ENCODE measurements around the gene UGT2B10. TPM values are rescaled to one million over a fixed set of nuclear protein-coding genes. Genes with fewer than 3 reads are reported as not detected.
"Not testable (repeated sequence)": the region's sequence is repeated elsewhere in the genome, so short reads cannot be mapped to it uniquely, and the experiment has no call there.

Gene UGT2B10
- total RNA-seq: not detected
- under 1 TPM in 2 of 8 donors, not detected in 6; 0.26 to 0.28 TPM for polyA plus RNA-seq (ENCODE audit: insufficient read depth in 1 of 8, insufficient read length in 8 of 8, low replicate concordance in 1 of 8)
- long read RNA-seq, donor 1: 0 reads
- long read RNA-seq, donor 2: 0 reads
- long read RNA-seq, donor 3: 0 reads
- long read RNA-seq, donor 4: 0 reads
- long read RNA-seq, donor 5: 0 reads
- long read RNA-seq, donor 6: 0 reads
- long read RNA-seq, donor 7: 0 reads
- long read RNA-seq, donor 8: 0 reads
- long read RNA-seq, donor 9: 0 reads
- long read RNA-seq, donor 10: 0 reads
- long read RNA-seq, donor 11: 0 reads

DNA sequence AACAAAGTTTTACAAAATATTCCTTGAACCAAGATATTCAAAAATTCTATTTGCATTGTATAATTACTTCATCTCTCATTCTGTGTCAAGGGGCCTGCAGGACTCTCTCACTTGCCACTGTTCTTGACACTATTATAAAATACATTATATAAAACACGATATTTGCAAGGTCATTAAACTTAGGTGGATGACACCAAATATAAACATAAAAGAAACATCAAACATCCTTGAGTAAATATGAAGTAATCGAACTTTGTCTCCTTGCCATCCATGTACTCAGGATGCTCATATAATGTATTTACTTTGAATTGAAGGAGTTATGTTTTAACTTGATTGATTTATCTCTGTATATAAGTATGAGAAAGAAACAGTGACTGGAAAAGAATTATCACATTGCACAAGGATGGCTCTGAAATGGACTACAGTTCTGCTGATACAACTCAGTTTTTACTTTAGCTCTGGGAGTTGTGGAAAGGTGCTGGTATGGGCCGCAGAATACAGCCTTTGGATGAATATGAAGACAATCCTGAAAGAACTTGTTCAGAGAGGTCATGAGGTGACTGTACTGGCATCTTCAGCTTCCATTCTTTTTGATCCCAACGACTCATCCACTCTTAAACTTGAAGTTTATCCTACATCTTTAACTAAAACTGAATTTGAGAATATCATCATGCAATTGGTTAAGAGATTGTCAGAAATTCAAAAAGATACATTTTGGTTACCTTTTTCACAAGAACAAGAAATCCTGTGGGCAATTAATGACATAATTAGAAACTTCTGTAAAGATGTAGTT lies at the start of gene UGT2B10:
Gene UGT2B10, plus strand, starts transcription at position 378 of the 793 bp plus-strand sequence. Its CDS starts 26 bp downstream, at position 404.
- H3K27ac ChIP-seq (ENCODE audit: low read length); H3K4me3 ChIP-seq (ENCODE audit: low read length); H3K36me3 ChIP-seq (ENCODE audit: control insufficient read depth, insufficient read depth, low read length); DNase-seq; H3K27me3 ChIP-seq (ENCODE audit: control insufficient read depth, insufficient read depth, low read length); H3K4me1 ChIP-seq (ENCODE audit: control insufficient read depth, insufficient read depth, low read length); H3K9me3 ChIP-seq (replicated peaks; ENCODE audit: control insufficient read depth, low read depth, low read length): not testable (repeated sequence)
- WGBS (ENCODE audit: insufficient coverage): no CpG with 5 or more reads among the region's 4 CpGs

GRCh38 chr4:68771836-68772235 lies 44.0 kb upstream of the UGT2B10 start:
- H3K4me3 ChIP-seq (ENCODE audit: low read length); H3K27ac ChIP-seq (ENCODE audit: low read length); H3K36me3 ChIP-seq (ENCODE audit: control insufficient read depth, insufficient read depth, low read length); H3K27me3 ChIP-seq (ENCODE audit: control insufficient read depth, insufficient read depth, low read length); H3K4me1 ChIP-seq (ENCODE audit: control insufficient read depth, insufficient read depth, low read length); DNase-seq; H3K9me3 ChIP-seq (replicated peaks; ENCODE audit: control insufficient read depth, low read depth, low read length): not testable (repeated sequence)

- Histone ChIP-seq H3K36me3 (ENCODE audit: control insufficient read depth, insufficient read depth, low read length) (no peaks in the 10 kb centered on the region), H3K27ac (ENCODE audit: low read length) (no peak overlapping the region), H3K4me3 (ENCODE audit: low read length) (no peak overlapping the region), H3K9me3 (replicated peaks; ENCODE audit: control insufficient read depth, low read depth, low read length) (no peaks in the 10 kb centered on the region), H3K27me3 (ENCODE audit: control insufficient read depth, insufficient read depth, low read length) (no peaks in the 10 kb centered on the region), H3K4me1 (ENCODE audit: control insufficient read depth, insufficient read depth, low read length) (no peaks in the 10 kb centered on the region)
- WGBS (ENCODE audit: insufficient coverage): 93% methylated on average over 5 of the region's 5 CpGs
- no peak for DNase-seq
Observed at GRCh38 chr4:68773699-68774098, 42.1 kb upstream of the UGT2B10 start.

- Histone ChIP-seq H3K4me1 (ENCODE audit: control insufficient read depth, insufficient read depth, low read length) (no peaks in the 10 kb centered on the region), H3K36me3 (ENCODE audit: control insufficient read depth, insufficient read depth, low read length) (no peaks in the 10 kb centered on the region), H3K4me3 (ENCODE audit: low read length) (no peak overlapping the region), H3K27ac (ENCODE audit: low read length) (no peak overlapping the region), H3K9me3 (replicated peaks; ENCODE audit: control insufficient read depth, low read depth, low read length) (no peaks in the 10 kb centered on the region), H3K27me3 (ENCODE audit: control insufficient read depth, insufficient read depth, low read length) (no peaks in the 10 kb centered on the region)
- no CpG with 5 or more reads among the region's 1 CpG for WGBS (ENCODE audit: insufficient coverage)
- no peak for DNase-seq
Observed at GRCh38 chr4:68780232-68780631, 35.6 kb upstream of the UGT2B10 start.

DNA sequence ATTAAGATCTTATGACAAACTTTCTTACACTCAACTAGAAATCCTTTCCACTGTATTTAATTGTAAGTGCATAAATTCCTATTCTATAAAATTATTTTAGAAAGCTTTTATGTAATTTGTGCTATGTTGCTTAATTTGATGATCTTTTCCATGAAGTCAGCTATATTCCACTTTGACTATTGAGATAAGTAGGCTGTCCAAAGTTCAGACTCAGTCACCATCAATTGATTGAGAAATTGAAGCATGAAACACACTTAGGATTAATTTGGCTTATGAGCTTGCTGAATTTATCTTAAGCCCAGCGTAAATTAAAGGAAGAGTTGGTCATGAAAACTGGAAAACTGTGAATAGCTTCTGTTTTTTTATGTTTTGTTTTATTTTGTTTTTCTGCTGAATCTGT lies 18.7 kb upstream of the UGT2B10 start:
- H3K27ac ChIP-seq (ENCODE audit: low read length): no peak overlapping the region
- H3K27me3 ChIP-seq (ENCODE audit: control insufficient read depth, insufficient read depth, low read length): no peaks in the 10 kb centered on the region
- H3K36me3 ChIP-seq (ENCODE audit: control insufficient read depth, insufficient read depth, low read length): no peaks in the 10 kb centered on the region
- DNase-seq: no peak
- 67% methylated on average over 1 of the region's 1 CpG for WGBS (ENCODE audit: insufficient coverage)
- no peaks in the 10 kb centered on the region for H3K9me3 ChIP-seq (replicated peaks; ENCODE audit: control insufficient read depth, low read depth, low read length)
- H3K4me1 ChIP-seq (ENCODE audit: control insufficient read depth, insufficient read depth, low read length): no peaks in the 10 kb centered on the region
- H3K4me3 ChIP-seq (ENCODE audit: low read length): no peak overlapping the region

GRCh38 chr4:68797618-68798017 lies 18.2 kb upstream of the UGT2B10 start:
- Histone ChIP-seq H3K9me3 (replicated peaks; ENCODE audit: control insufficient read depth, low read depth, low read length) (no peaks in the 10 kb centered on the region), H3K4me1 (ENCODE audit: control insufficient read depth, insufficient read depth, low read length) (no peaks in the 10 kb centered on the region), H3K4me3 (ENCODE audit: low read length) (no peak overlapping the region), H3K27me3 (ENCODE audit: control insufficient read depth, insufficient read depth, low read length) (no peaks in the 10 kb centered on the region), H3K27ac (ENCODE audit: low read length) (no peak overlapping the region), H3K36me3 (ENCODE audit: control insufficient read depth, insufficient read depth, low read length) (no peaks in the 10 kb centered on the region)
- no CpG with 5 or more reads among the region's 3 CpGs for WGBS (ENCODE audit: insufficient coverage)
- DNase-seq: no peak

GRCh38 chr4:68803013-68803412 lies 12.8 kb upstream of the UGT2B10 start:
- Histone ChIP-seq H3K4me3 (ENCODE audit: low read length) (no peak overlapping the region), H3K27me3 (ENCODE audit: control insufficient read depth, insufficient read depth, low read length) (no peaks in the 10 kb centered on the region), H3K9me3 (replicated peaks; ENCODE audit: control insufficient read depth, low read depth, low read length) (peaks cover 3% of the 10 kb centered on the region), H3K4me1 (ENCODE audit: control insufficient read depth, insufficient read depth, low read length) (no peaks in the 10 kb centered on the region), H3K36me3 (ENCODE audit: control insufficient read depth, insufficient read depth, low read length) (no peaks in the 10 kb centered on the region), H3K27ac (ENCODE audit: low read length) (no peak overlapping the region)
- WGBS (ENCODE audit: insufficient coverage): 98% methylated on average over 4 of the region's 4 CpGs
- DNase-seq: no peak

GRCh38 chr4:68808060-68808459 lies 7.7 kb upstream of the UGT2B10 start:
- DNase-seq: no peak
- H3K4me1 ChIP-seq (ENCODE audit: control insufficient read depth, insufficient read depth, low read length): no peaks in the 10 kb centered on the region

DNA sequence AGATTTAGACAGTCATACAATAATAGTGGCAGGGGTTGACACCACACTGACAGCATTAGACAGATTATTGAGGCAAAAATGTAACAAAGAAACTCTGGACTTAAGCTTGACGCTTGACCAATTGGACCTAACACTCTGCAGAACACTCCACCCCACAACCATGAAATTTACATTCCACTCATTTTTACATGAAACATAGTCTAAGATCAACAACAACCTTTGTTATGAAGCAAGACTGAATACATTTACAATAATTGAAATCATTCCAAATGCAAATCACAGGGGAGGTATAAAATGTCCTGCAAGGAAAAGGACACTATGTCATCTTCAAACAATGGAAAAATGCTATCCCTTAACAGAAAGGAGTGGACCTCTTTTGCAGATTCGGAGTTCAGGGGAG lies 4.9 kb upstream of the UGT2B10 start:
- DNase-seq: no peak
- Histone ChIP-seq H3K4me3 (ENCODE audit: low read length) (no peak overlapping the region), H3K27ac (ENCODE audit: low read length) (no peak overlapping the region), H3K27me3 (ENCODE audit: control insufficient read depth, insufficient read depth, low read length) (no peaks in the 10 kb centered on the region), H3K4me1 (ENCODE audit: control insufficient read depth, insufficient read depth, low read length) (no peaks in the 10 kb centered on the region), H3K36me3 (ENCODE audit: control insufficient read depth, insufficient read depth, low read length) (no peaks in the 10 kb centered on the region), H3K9me3 (replicated peaks; ENCODE audit: control insufficient read depth, low read depth, low read length) (peaks cover 4% of the 10 kb centered on the region)
- WGBS (ENCODE audit: insufficient coverage): 50% methylated on average over 1 of the region's 2 CpGs

More at GRCh38 chr4:68808060-68808459, 7.7 kb upstream of the UGT2B10 start:
- Histone ChIP-seq H3K27ac (ENCODE audit: low read length) (no peak overlapping the region), H3K4me3 (ENCODE audit: low read length) (no peak overlapping the region), H3K9me3 (replicated peaks; ENCODE audit: control insufficient read depth, low read depth, low read length) (peaks cover 4% of the 10 kb centered on the region), H3K36me3 (ENCODE audit: control insufficient read depth, insufficient read depth, low read length) (no peaks in the 10 kb centered on the region), H3K27me3 (ENCODE audit: control insufficient read depth, insufficient read depth, low read length) (no peaks in the 10 kb centered on the region)
- no CpG with 5 or more reads among the region's 2 CpGs for WGBS (ENCODE audit: insufficient coverage)

DNA sequence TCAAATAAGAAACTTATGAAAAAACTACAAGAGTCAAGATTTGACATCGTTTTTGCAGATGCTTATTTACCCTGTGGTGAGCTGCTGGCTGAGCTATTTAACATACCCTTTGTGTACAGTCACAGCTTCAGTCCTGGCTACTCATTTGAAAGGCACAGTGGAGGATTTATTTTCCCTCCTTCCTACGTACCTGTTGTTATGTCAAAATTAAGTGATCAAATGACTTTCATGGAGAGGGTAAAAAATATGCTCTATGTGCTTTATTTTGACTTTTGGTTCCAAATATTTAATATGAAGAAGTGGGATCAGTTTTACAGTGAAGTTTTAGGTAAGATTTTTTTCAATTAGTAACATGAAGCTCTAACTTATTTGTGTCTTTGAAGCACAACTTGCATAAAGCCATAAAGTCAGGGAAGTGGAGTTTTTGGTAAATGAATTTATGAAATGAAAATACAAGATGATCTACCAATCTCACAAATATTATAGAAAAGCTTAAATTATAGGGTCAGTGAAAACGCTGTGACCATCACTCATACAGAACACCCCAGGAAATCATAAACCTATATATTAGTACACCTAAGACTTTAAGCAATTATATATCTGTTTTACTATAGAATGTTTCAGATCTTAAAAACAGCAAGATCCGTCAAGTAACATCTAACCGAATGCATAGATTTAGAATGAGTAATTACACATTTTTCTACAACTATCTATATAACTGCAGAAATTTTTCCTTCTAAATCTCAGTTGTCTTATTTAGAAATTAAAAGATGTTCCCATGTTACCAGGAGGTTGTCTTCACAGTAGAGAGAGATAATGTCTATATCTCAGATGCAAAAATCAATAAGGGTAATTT lies 844 bp downstream of the UGT2B10 start:
- H3K4me3 ChIP-seq (ENCODE audit: low read length); H3K4me1 ChIP-seq (ENCODE audit: control insufficient read depth, insufficient read depth, low read length); H3K27me3 ChIP-seq (ENCODE audit: control insufficient read depth, insufficient read depth, low read length); DNase-seq; H3K36me3 ChIP-seq (ENCODE audit: control insufficient read depth, insufficient read depth, low read length); H3K9me3 ChIP-seq (replicated peaks; ENCODE audit: control insufficient read depth, low read depth, low read length); H3K27ac ChIP-seq (ENCODE audit: low read length): not testable (repeated sequence)
- WGBS (ENCODE audit: insufficient coverage): no CpG with 5 or more reads among the region's 5 CpGs
